ENCODE results near the gene RIPOR2.
"Not testable (repeated sequence)": the region's sequence is repeated elsewhere in the genome, so short reads cannot be mapped to it uniquely, and the experiment has no call there.

The RIPOR2 gene

GRCh38 chr6:24925661-24926060 lies 10.1 kb downstream of the RIPOR2 start:
- no peak for DNase-seq

GRCh38 chr6:24924580-24925356 lies 11.0 kb downstream of the RIPOR2 start:
- no peak for DNase-seq

- DNase-seq: no peak
Measured at GRCh38 chr6:24923885-24924401, 11.8 kb downstream of the RIPOR2 start.

- no peak for DNase-seq
Measured at GRCh38 chr6:24922814-24923213, 12.9 kb downstream of the RIPOR2 start.

DNA sequence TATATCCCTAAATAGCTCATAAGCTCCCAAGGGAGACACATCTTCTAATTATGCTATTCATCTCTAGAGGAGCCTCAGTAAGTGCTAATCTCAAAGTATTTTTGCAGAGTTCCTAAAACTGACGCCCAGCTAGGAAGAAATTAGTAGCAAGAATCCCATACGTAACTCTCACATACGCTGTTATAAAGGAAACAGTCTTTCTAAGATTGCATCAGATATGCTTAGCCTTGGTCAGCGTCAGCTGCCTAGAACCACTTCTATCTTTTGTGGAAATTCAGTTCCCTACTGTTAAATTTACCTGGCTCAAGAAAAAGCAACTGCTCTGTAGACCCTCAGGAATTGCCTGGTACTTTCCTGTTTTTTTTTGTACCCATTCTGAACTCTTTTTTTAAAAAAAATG lies 13.6 kb downstream of the RIPOR2 start:
- no peak for DNase-seq

- DNase-seq: no peak
Measured at GRCh38 chr6:24920136-24920535, 15.6 kb downstream of the RIPOR2 start.

GRCh38 chr6:24919056-24919892 lies 16.5 kb downstream of the RIPOR2 start:
- DNase-seq: peak; percentile 84

DNA sequence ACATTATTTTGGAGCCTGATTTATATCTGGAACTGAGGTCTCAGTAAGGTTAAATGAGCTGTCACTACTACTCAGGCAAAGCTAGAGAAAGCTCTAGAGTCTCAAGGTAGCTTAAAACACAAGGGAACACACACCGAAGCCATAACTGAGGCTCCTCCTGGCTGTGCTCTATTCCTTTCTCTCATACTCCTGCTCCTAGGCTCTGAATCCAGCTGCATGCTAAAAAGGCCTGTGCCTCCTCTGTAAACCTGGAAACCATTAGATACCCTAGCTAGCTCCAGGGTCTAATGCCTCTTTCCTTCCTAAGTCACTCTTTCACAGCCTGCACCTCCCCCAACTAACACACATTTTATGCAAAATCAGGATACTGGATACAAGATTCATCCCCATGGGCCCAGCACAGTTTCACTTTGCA lies 17.1 kb downstream of the RIPOR2 start:
- peak; percentile 25 for DNase-seq

DNA sequence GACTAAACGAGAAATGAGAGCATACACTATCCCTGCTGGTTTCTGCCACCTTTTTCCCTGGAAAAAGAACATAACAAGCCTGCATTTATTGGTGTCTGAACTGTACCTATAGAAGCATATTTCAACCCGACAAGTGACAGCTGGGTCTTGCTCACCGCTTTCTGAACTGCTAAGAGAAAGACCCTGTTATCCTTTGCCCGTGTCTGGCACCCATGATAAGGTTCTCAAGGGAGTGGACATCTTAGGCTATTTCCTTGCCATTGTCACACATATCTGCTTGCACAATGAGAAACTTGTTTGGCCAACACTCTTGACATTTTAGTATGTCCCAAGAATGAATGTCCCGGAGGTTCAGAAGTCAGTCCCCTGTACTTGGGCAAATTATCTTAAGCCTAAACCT lies 19.3 kb downstream of the RIPOR2 start:
- no peak for DNase-seq

DNA sequence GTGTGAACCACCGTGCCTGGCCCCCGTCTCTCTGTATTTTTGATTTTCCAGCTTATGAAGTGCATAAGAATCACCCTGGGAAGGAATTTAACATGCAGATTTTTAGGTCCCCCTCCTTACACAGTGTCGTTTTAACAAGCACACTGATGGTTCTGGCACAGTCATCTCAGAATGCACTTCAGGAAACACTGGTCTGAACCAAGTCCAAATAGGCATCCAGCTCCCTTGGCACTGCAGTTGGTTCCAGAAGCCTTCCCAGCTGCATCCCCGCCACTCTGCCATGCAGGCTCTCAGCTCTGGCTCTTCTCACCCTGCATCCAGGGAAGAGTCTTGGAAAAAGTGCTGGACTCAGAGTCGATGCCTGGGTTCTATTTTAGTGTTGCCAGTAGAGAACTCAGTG lies 20.1 kb downstream of the RIPOR2 start:
- DNase-seq: no peak

- DNase-seq: not testable (repeated sequence)
Measured at GRCh38 chr6:24914082-24914481, 21.7 kb downstream of the RIPOR2 start.

DNA sequence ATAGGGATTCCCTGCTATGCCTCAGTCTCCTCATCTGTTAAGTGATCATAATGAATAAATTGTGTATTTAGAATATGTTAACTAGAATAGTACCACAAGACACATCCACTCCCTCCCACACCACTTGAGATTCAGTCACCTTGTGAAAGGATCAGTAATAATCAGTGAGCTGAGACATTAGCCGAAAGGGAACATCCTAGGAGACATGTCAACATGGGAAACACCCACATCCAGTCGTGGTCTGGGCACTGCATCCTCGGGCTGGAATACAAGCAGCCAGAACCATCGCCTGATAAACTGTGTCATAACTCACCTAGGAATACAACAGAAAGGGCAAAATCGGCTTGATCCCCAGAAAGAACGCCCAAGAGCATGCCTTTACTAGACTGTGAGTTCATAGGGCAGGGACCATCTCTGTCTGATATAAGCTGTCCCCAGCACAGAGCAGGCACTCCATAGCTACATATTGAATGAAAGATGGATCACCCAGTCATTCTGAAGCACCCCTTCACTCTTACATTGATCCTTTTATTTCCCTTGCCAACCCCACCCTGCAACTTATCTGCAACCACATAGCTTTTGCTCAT lies 23.9 kb downstream of the RIPOR2 start:
- DNase-seq: no peak

- DNase-seq: peak; percentile 32
Measured at GRCh38 chr6:24910961-24911725, 24.6 kb downstream of the RIPOR2 start.

DNA sequence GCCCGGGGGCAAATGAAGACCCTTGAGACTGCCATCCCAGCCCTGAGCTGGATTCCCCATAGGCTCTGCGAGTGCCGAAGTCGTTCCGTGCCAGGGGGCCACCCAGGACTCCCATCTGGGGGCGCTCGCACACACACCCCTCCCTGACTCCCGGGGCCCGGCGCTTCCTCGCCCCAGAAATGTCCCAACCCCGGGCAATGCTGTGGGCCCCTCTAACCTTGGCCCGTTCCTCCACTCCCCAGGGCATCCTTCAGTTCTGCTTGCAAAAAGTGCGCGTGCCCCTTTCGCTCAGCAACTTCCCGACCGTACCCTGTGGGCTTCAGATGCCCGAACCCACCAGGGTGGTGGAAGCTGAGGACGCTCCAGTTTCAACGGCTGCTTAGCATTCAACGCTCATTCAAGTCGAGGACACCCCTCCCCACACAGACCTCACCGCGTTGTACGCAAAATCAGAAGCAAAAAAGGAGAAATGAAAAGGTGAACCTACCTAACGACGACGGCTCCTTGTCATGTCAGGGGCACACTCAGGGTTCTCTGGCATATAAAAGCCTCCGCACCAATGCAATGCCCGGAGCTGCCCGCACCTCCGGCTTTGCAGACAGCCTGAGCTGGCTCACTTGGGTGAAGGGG lies 25.3 kb downstream of the RIPOR2 start:
- DNase-seq: no peak

- DNase-seq: no peak
Measured at GRCh38 chr6:24909241-24910216, 26.2 kb downstream of the RIPOR2 start.

GRCh38 chr6:24908650-24909035 lies 27.1 kb downstream of the RIPOR2 start:
- DNase-seq: no peak

DNA sequence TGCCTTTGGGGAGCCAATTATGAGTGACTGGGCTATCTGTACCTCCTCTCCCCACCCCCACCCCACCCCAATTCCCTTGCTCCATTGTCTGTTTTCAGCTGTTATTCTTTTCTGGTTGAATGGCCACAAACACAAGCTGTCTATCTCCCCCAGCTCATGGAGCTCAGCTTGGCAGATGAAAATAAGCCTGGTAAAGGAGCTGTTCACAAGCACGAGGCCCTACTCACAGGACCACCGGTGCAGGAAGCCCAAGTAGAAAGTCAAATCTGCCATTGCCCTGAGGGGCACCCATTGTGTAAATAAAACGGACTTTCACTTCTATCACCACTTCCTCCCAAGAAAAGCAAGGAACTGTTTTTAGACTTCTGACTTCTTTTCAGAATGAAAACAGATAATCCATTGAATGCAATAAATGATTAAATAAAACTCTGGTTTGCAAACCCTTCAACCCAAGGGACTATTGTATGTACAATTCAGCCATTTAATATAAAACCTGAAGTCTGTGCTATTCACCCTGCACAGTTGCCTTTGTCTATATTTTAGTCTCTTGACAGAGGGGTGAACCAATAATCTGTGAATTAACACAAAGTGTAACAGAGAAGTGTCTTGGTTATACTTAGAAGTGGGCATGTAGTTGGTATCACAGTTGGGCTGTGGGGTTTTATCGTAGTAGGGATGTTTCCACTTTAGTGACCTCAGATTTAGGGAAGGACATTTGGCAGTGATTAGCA lies 27.7 kb downstream of the RIPOR2 start:
- no peak for DNase-seq

DNA sequence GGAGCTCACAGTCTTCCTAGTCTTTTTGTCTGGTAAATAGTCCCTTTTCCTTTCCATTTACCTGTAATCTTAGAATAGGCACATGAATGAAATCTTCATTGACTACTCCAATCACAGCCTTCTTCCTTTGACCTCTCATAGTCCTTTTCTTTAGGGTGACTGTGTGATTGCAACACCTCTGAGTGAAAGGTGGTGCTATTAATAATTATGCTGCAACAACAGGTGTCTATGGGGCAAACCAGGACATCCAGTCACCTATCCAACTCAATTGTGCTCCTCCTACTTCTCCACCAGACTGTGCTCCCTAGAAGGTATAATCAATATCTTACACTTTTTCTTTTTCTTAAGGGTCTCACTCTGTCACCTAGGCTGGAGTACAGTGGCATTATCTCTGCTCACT lies 29.4 kb downstream of the RIPOR2 start:
- DNase-seq: no peak

- DNase-seq: no peak
Measured at GRCh38 chr6:24905483-24905882, 30.3 kb downstream of the RIPOR2 start.

DNA sequence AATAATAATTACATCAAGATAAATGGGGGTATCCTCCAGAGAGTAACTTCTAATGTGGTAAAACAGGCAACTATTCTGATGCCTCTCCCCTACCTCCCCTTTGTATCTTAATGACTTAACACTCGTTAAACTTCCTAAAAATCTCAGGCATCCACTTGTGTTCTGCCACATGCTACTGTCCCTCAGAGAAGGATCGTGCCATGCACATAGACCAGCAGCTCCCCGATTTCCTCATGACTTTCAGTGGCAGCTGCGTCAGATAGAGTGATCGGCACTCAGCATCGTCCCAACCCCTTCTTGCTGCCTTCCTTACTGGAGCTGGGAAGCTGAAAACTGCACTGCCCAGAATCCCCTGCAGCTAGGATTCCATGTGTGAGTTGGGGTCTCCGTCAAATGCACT lies 32.1 kb downstream of the RIPOR2 start:
- no peak for DNase-seq
